ENCODE measurements around the gene KCTD6. TPM values are rescaled to one million over a fixed set of nuclear protein-coding genes. Genes with fewer than 3 reads are reported as not detected.

KCTD6 gene
- total RNA-seq, 1 donor from 2014 or later: 14.0 TPM

GRCh38 chr3:58485801-58486435, 6.0 kb upstream of the KCTD6 start:
- no peak for DNase-seq (ENCODE audit: low spot score)

GRCh38 chr3:58487140-58487886, 4.6 kb upstream of the KCTD6 start:
- peak; percentile 47 for DNase-seq (ENCODE audit: low spot score)

GRCh38 chr3:58488967-58489366, 2.9 kb upstream of the KCTD6 start:
- no peak for DNase-seq (ENCODE audit: low spot score)

- no peak for DNase-seq (ENCODE audit: low spot score)
Measured at GRCh38 chr3:58490860-58491501, 915 bp upstream of the KCTD6 start.

GRCh38 chr3:58492494-58492905, 604 bp downstream of the KCTD6 start:
- no peak for DNase-seq (ENCODE audit: low spot score)

- DNase-seq (ENCODE audit: low spot score): peak; percentile 45
Measured at GRCh38 chr3:58494107-58494506, 2.2 kb downstream of the KCTD6 start.

- peak; percentile 56 for DNase-seq (ENCODE audit: low spot score)
Measured at GRCh38 chr3:58495101-58495500, 3.2 kb downstream of the KCTD6 start.

GRCh38 chr3:58496206-58496857, 4.4 kb downstream of the KCTD6 start:
- peak; percentile 95 for DNase-seq (ENCODE audit: low spot score)

GRCh38 chr3:58497097-58497496, 5.2 kb downstream of the KCTD6 start:
- DNase-seq (ENCODE audit: low spot score): peak; percentile 57

GRCh38 chr3:58502872-58503271, 11.0 kb downstream of the KCTD6 start:
- DNase-seq (ENCODE audit: low spot score): no peak

- peak; percentile 50 for DNase-seq (ENCODE audit: low spot score)
Measured at GRCh38 chr3:58507356-58508078, 15.6 kb downstream of the KCTD6 start.

- DNase-seq (ENCODE audit: low spot score): peak; percentile 38
Measured at GRCh38 chr3:58508437-58508836, 16.5 kb downstream of the KCTD6 start.

- no peak for DNase-seq (ENCODE audit: low spot score)
Measured at GRCh38 chr3:58514405-58514804, 22.5 kb downstream of the KCTD6 start.

GRCh38 chr3:58518291-58518789, 26.4 kb downstream of the KCTD6 start:
- DNase-seq (ENCODE audit: low spot score): peak; percentile 77

- no peak for DNase-seq (ENCODE audit: low spot score)
Measured at GRCh38 chr3:58519668-58520402, 27.9 kb downstream of the KCTD6 start.

- no peak for DNase-seq (ENCODE audit: low spot score)
Measured at GRCh38 chr3:58520403-58521335, 28.8 kb downstream of the KCTD6 start.

- no peak for DNase-seq (ENCODE audit: low spot score)
Measured at GRCh38 chr3:58521336-58521670, 29.4 kb downstream of the KCTD6 start.

- no peak for DNase-seq (ENCODE audit: low spot score)
Measured at GRCh38 chr3:58521917-58522631, 30.2 kb downstream of the KCTD6 start.

All from umbilical cord (tissue), 2 donors.